SK-N-MC (cell line): ENCODE measurements around the gene PEF1.

Experiments used
- DNase-seq: peaks from one replicate; pipeline ENCODE4 v3.0.0-alpha.2; 2011; ENCODE audit warnings: low read depth, low spot score
- H3K27ac ChIP-seq: fragments of 200-600 bp; sonication (generic); 2 replicates; pipeline ENCODE4 v1.5.1; 2016; ENCODE audit warnings: mixed run types
- H3K36me3 ChIP-seq: fragments of 200-600 bp; sonication (generic); 2 replicates; pipeline ENCODE4 v1.6.1; 2017; ENCODE audit warnings: antibody characterized with exemption, low read length, mixed read lengths; ENCODE audit not compliant: insufficient read depth
- H3K4me3 ChIP-seq: fragments of 200-600 bp; sonication (generic); 2 replicates; pipeline ENCODE4 v1.5.1; 2016
- H3K9ac ChIP-seq: fragments of 200-600 bp; sonication (generic); 2 replicates; pipeline ENCODE4 v1.8.0; 2017; ENCODE audit warnings: mixed run types, mixed read lengths; ENCODE audit not compliant: insufficient read length
- H3K9me3 ChIP-seq: fragments of 200-600 bp; sonication (generic); 2 replicates; pipeline ENCODE4 v1.6.1; 2017; ENCODE audit warnings: low read depth, mild to moderate bottlenecking, antibody characterized with exemption, low read length, moderate library complexity, mixed read lengths
- EZH2 ChIP-seq: fragments of 200-600 bp; sonication (generic); IDR thresholded peaks from one replicate; pipeline ENCODE4 v1.6.1; 2017; ENCODE audit warnings: antibody characterized with exemption
- FOXP2 ChIP-seq: optimal IDR thresholded peaks from 2 replicates; pipeline ENCODE3; 2011; ENCODE audit warnings: mild to moderate bottlenecking, moderate library complexity; ENCODE audit not compliant: insufficient read depth; ENCODE audit errors: extremely low read length, control extremely low read depth
- POLR2AphosphoS5 ChIP-seq: IDR thresholded peaks from 2 replicates; pipeline ENCODE4 v1.6.1; 2012; ENCODE audit warnings: mild to moderate bottlenecking, low read depth, low read length, borderline replicate concordance

The PEF1 gene

GRCh38 chr1:31626223-31627207 is 18.2 kb downstream of the PEF1 start:
- no peak for DNase-seq
- no peak for TF ChIP-seq FOXP2
- TF ChIP-seq POLR2AphosphoS5 = no peak
- no peak for TF ChIP-seq EZH2
- H3K9ac ChIP-seq = no peak overlapping the region

DNA sequence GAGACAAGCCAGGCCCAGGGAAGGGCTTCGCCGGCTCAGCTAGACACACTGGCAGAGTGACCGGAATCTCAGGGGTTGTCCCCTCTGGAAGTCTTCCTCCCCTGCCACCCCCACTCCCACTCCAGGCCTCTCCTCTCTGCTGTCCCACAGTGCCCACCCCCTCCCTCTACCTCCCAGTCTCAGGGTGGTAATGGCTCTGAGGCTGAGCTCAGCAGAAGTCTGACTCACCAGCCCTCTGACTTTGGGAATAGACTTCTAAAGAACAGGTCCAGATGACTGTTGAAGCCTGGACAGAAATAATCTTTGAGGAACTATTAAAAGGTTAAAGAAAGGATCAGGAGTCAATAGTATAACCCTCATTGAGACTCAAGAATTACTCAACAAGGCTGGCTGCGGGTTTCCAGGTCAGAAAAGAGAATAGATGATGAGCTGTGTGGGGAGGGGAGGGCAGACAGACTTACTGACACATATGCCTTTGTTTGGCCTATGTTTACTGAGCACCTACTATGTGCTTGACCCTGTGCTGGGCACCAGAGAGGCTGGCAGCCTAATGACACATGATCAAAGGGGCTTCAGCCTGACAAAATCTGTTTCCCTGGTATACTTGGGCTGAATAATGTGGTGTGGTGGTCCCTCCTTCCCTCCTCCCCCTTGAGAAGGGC is 19.0 kb downstream of the PEF1 start:
- TF ChIP-seq FOXP2 (no peak), EZH2 (no peak), POLR2AphosphoS5 (no peak)
- no peak overlapping the region for H3K27ac ChIP-seq
- no peak overlapping the region for H3K9ac ChIP-seq
- H3K36me3 ChIP-seq = peaks cover 24% of the 10 kb centered on the region; the same call in 1 of the 2 replicates
- no peak for DNase-seq
- no peaks in the 10 kb centered on the region for H3K9me3 ChIP-seq
- H3K4me3 ChIP-seq = no peak overlapping the region

More at GRCh38 chr1:31626223-31627207, 18.2 kb downstream of the PEF1 start:
- Histone ChIP-seq H3K9me3 (no peaks in the 10 kb centered on the region), H3K4me3 (no peak overlapping the region), H3K36me3 (peaks cover 31% of the 10 kb centered on the region), H3K27ac (no peak overlapping the region)

- H3K4me3 ChIP-seq = no peak overlapping the region
These were observed 19.8 kb downstream of the PEF1 start for GRCh38 chr1:31624731-31625514.

DNA sequence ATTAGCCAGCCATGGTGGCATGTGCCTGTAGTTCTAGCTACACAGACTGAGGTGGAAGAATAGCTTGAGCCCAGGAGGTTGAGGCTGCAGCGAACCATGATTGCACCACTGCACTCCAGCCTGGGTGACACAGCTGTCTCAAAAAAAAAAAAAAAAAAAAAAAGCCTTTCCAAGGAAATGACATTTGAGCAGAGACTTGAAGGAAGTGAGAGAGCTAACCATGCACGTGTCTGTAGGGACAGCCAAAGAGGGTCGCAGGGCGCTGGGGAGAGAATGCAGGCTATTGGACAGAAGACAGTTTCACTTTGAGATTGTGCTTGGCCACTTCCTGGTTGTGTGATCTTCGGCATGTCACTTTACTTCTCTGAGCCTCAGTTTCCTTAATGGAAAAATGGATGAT is 20.4 kb downstream of the PEF1 start:
- peaks cover 13% of the 10 kb centered on the region; the same call in 1 of the 2 replicates for H3K36me3 ChIP-seq
- H3K9ac ChIP-seq = no peak overlapping the region
- no peaks in the 10 kb centered on the region for H3K9me3 ChIP-seq
- no peak overlapping the region for H3K4me3 ChIP-seq
- DNase-seq = no peak
- H3K27ac ChIP-seq = no peak overlapping the region
- TF ChIP-seq EZH2 (no peak), FOXP2 (no peak), POLR2AphosphoS5 (no peak)

More at GRCh38 chr1:31624731-31625514, 19.8 kb downstream of the PEF1 start:
- H3K27ac ChIP-seq = no peak overlapping the region
- DNase-seq = no peak
- H3K36me3 ChIP-seq = peaks cover 18% of the 10 kb centered on the region; the same call in 1 of the 2 replicates
- TF ChIP-seq POLR2AphosphoS5 (no peak), EZH2 (no peak), FOXP2 (no peak)
- H3K9ac ChIP-seq = no peak overlapping the region
- no peaks in the 10 kb centered on the region for H3K9me3 ChIP-seq

GRCh38 chr1:31623365-31623764 is 21.3 kb downstream of the PEF1 start:
- no peak overlapping the region for H3K9ac ChIP-seq
- H3K9me3 ChIP-seq = no peaks in the 10 kb centered on the region
- no peak for DNase-seq
- H3K4me3 ChIP-seq = no peak overlapping the region
- H3K36me3 ChIP-seq = peaks cover 4% of the 10 kb centered on the region; the same call in 1 of the 2 replicates
- TF ChIP-seq FOXP2 = no peak
- no peak for TF ChIP-seq POLR2AphosphoS5
- no peak for TF ChIP-seq EZH2
- H3K27ac ChIP-seq = no peak overlapping the region

- no peaks in the 10 kb centered on the region for H3K36me3 ChIP-seq
- H3K9ac ChIP-seq = no peak overlapping the region
- H3K9me3 ChIP-seq = no peaks in the 10 kb centered on the region
- TF ChIP-seq FOXP2 (no peak), POLR2AphosphoS5 (no peak), EZH2 (no peak)
- H3K4me3 ChIP-seq = no peak overlapping the region
- DNase-seq = no peak
- no peak overlapping the region for H3K27ac ChIP-seq
These were observed 22.6 kb downstream of the PEF1 start for GRCh38 chr1:31621847-31622730.

- TF ChIP-seq FOXP2 = no peak
- TF ChIP-seq POLR2AphosphoS5 = no peak
- TF ChIP-seq EZH2 = no peak
- H3K27ac ChIP-seq = no peak overlapping the region
- no peak overlapping the region for H3K4me3 ChIP-seq
- H3K36me3 ChIP-seq = no peaks in the 10 kb centered on the region
- no peak overlapping the region for H3K9ac ChIP-seq
- no peak for DNase-seq
- H3K9me3 ChIP-seq = no peaks in the 10 kb centered on the region
These were observed 23.2 kb downstream of the PEF1 start for GRCh38 chr1:31621498-31621820.
